ENCODE data around the gene MYLK2.
"Not testable (repeated sequence)": the region's sequence is repeated elsewhere in the genome, so short reads cannot be mapped to it uniquely, and the experiment has no call there.

Gene MYLK2

GRCh38 chr20:31816221-31816620 is 2.9 kb upstream of the MYLK2 start:
- DNase-seq (ENCODE audit: low spot score), result no peak

GRCh38 chr20:31817461-31817860 is 1.7 kb upstream of the MYLK2 start:
- no peak for DNase-seq (ENCODE audit: low spot score)

DNA sequence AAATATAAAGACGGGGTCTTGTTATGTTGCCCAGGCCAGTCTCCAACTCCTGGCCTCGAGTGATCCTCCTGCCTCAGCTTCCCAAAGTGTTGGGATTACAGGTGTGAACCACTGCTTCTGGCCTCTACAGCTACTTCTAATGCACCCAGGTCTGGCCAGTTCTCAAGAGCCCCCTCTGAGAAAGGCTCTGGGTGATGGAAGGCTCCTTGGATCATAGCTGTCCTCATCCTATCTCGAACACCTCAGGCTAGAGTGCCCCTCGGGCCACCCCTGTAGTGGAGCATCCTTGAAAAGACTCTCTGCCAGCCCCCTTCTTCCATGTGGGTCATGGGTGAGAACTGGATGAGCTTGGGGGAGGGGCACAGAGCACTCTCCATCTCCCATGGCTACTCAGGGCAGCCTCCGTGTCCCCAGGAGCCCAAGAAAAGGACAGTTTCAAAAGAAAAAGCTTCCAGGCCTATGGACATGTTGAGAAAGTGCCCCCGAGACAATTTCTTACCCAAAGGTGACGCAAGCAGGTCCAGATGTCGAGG is 714 bp upstream of the MYLK2 start:
- DNase-seq (ENCODE audit: low spot score), result no peak

DNA sequence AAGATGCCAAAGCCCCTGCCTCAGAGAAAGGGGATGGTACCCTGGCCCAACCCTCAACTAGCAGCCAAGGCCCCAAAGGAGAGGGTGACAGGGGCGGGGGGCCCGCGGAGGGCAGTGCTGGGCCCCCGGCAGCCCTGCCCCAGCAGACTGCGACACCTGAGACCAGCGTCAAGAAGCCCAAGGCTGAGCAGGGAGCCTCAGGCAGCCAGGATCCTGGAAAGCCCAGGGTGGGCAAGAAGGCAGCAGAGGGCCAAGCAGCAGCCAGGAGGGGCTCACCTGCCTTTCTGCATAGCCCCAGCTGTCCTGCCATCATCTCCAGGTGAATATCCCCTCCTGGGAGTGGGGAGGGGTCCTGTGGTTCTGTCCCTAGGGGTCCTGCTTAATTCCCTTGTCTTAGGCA is 1.1 kb downstream of the MYLK2 start:
- no peak for DNase-seq (ENCODE audit: low spot score)

GRCh38 chr20:31821427-31821826 is 2.3 kb downstream of the MYLK2 start:
- no peak for DNase-seq (ENCODE audit: low spot score)

DNA sequence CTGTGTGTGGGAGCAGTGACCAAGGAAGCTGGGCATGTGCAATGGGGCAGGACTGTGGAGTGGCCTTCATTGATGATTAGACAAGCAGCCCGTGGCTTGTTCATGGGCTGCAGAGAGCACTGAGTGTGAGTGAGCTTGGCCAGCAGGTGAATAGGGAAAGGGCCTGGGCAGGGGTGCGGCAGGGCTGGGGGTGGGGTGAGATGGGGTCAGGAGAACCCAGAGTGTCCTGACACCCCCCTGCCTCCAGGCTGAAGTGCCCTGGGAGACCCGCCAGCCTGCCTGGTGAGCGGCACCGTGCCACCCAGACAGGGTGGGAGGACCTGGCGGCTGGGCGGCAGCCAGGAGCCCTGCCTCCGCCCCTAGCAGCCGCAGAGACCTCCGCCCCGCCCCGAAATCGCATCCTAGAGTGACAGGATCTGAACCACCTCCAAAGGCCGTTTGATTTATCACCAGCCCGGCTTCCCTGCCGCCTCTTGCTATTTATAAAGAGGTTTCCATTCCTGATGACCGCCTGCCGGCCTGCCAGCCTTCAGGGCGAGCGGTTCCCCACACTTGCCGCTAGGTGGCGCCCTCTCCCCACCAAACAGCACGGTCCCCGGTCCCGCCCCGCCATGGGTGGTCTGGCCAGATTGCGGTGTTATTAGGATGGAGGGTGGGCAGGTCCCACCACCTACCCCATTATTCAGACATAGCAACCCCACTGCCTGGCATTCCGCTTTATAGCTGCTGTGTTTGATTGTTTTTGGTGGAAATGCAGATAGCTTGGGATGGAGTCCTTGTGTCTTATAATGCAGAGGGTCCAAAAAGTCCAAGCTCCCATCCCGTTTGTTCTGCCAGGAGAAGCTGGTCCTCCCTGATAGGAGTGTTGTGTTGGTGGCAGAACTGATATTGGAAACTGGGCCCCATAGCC is 3.5 kb downstream of the MYLK2 start:
- peak; percentile 76 for DNase-seq (ENCODE audit: low spot score)

- no peak for DNase-seq (ENCODE audit: low spot score)
Observed at GRCh38 chr20:31823360-31824124, 4.4 kb downstream of the MYLK2 start.

- DNase-seq (ENCODE audit: low spot score), result no peak
Observed at GRCh38 chr20:31824125-31824485, 4.9 kb downstream of the MYLK2 start.

DNA sequence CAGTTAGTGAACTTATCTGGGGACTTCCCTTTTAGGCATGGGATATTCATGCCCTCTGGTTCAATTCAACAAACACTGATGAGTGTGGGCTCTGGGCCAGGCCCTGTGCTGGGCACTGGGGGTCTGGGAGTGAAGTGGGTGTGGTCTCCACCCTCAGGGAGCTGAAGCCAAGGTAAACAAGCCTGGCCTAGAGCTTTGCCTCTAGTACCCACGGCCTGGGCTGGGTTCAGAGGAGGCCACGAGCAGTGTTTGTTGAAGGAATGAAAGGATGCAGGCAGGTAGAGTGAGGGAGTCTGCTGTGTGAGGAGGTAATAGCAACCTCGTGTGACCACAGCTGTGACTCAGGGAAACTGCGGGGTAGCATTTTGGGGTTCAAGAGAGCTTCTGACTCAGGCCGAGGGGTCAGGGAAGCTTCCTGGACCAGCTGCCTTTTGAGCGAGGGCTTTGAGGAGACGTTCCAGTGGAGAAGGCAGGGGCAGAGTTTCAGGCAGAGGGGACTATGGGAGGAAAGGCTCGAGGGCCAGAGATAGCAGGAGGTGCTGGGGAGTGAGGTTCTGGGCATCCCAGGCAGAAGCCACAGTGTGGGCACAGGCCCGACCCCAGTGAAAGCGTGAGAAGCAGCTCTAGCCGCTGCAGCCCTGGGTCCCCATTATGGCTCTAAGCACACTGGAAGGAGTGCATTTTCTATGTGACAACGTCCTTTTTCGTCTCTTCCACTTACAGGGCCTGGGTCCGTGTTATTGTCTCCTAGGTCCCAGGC is 5.6 kb downstream of the MYLK2 start:
- no peak for DNase-seq (ENCODE audit: low spot score)

- DNase-seq (ENCODE audit: low spot score), result no peak
Observed at GRCh38 chr20:31826074-31826473, 6.9 kb downstream of the MYLK2 start.

GRCh38 chr20:31827059-31827458 is 7.9 kb downstream of the MYLK2 start:
- DNase-seq (ENCODE audit: low spot score), result no peak

DNA sequence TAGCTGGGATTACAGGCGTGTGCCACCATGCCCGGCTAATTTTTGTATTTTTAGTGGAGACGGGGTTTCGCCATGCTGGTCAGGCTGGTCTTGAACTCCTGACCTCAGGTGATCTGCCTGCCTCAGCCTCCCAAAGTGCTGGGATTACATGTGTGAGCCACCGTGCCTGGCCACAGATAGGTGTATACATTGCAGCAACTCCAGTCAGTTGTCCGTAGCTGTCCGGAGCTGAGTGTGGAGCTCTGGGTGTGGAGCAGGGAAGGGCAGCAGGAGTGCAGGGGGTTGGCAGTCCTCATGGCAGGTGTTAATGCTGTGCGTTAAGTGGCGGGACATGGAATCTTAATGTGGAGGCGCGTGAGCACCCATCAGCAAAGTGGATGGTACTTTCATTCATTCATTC is 8.9 kb downstream of the MYLK2 start:
- not testable (repeated sequence) for DNase-seq (ENCODE audit: low spot score)

DNA sequence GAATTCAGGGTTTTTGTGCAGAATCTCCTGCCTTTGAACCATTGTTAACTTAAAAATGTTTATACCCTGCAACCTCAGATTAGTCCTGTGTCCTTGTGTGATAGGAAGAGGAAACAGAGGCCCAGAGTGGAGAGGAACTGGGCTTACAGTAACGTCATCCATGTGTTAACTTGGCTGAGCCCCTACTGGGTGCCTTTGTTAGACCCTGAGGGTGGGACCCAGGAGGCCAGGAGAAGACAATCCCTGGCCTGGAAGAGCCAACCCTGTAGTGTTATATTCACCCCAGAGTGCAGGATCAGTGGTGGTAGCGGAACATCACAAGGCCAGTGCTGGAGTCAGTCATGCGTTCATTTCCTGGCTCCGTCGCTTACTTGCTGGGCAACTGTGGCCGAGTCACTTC is 10.6 kb downstream of the MYLK2 start:
- no peak for DNase-seq (ENCODE audit: low spot score)

- DNase-seq (ENCODE audit: low spot score), result no peak
Observed at GRCh38 chr20:31830406-31830981, 11.3 kb downstream of the MYLK2 start.

DNA sequence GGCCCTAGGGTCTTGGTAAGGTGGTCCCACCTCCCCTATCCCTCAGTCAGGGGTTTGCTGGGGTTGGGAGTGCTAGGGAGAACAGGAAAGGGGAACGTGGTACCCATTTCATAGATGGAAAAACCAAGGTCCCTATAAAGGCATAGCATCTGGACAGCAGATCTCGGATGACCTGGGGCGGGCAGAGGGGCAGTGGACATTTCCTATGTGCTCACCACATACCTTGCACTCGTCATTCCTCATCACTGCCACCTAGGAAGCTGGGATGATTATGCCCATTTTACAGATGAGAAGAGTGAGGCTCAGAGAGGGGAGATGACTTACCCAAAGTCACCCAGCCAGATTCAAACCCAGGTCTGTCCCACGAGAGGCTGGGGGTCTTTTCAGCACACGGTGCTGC is 12.1 kb downstream of the MYLK2 start:
- no peak for DNase-seq (ENCODE audit: low spot score)

DNA sequence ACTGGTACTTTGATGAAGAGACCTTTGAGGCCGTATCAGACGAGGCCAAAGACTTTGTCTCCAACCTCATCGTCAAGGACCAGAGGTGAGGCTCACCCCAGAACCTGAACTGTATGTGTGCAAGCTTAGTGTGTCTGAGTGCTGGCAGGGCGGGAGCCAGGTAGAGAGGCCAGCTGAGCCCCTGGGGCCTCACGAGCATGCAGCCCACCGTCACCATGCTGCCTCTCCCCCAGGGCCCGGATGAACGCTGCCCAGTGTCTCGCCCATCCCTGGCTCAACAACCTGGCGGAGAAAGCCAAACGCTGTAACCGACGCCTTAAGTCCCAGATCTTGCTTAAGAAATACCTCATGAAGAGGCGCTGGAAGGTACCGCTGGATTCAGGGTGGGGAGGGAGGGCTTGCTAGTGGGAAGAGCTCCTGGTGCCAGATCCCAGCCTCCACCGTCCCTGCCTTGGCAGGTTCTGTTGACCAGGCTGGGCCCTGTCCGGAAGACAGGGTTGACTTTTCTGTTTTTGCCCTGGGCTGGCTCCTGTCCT is 12.7 kb downstream of the MYLK2 start:
- DNase-seq (ENCODE audit: low spot score), result no peak

DNA sequence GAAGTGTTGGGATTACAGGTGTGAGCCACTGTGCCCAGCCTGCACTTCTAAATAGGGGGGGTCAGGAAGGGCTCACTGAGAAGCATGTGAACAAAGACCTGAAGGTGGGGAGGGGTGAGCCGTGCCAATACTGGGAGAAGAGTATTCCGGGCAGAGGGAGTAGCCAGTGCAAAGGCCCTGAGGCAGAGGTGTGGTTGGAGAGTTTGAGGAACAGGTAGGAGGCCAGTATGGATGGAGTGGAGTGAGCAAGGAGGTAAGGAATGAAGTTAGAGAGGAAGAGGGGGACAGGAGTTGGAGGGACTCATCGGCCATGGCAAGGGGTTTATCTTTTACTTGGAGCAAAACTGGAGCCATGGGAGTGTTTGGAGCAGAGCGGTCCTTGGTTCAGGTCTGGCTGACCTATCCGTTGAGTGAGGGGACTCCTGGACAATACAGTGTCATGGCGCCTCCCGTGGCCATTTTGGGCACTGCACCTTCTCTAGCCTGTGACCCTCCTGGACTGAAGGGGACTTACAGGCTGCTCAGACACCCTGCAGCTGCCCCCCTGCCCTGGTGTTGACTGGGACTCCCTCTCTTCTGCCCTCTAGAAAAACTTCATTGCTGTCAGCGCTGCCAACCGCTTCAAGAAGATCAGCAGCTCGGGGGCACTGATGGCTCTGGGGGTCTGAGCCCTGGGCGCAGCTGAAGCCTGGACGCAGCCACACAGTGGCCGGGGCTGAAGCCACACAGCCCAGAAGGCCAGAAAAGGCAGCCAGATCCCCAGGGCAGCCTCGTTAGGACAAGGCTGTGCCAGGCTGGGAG is 14.2 kb downstream of the MYLK2 start:
- DNase-seq (ENCODE audit: low spot score), result peak; percentile 59

- no peak for DNase-seq (ENCODE audit: low spot score)
Observed at GRCh38 chr20:31833931-31834521, 14.9 kb downstream of the MYLK2 start.

- no peak for DNase-seq (ENCODE audit: low spot score)
Observed at GRCh38 chr20:31835554-31835953, 16.4 kb downstream of the MYLK2 start.
